KMS-11 (cell line): Measurements from ENCODE around the gene RSAD2.

Experiments
- H2AFZ ChIP-seq: fragments of 200-600 bp; sonication (generic); 2 replicates; pipeline ENCODE4 v1.6.1; 2016; ENCODE audit warnings: antibody characterized with exemption, mixed run types, low read depth
- H3K27ac ChIP-seq: fragments of 200-600 bp; sonication (generic); 2 replicates; pipeline ENCODE4 v1.6.1; 2016; ENCODE audit warnings: mild to moderate bottlenecking, mixed run types
- H3K27me3 ChIP-seq: fragments of 200-600 bp; sonication (generic); 2 replicates; pipeline ENCODE4 v1.6.1; 2017; ENCODE audit warnings: mild to moderate bottlenecking, low read depth, mixed run types, moderate library complexity; ENCODE audit not compliant: insufficient read depth
- H3K36me3 ChIP-seq: fragments of 200-600 bp; sonication (generic); 2 replicates; pipeline ENCODE4 v1.6.1; 2017; ENCODE audit warnings: mild to moderate bottlenecking, mixed run types; ENCODE audit not compliant: insufficient read depth
- H3K4me1 ChIP-seq: fragments of 200-600 bp; sonication (generic); 2 replicates; pipeline ENCODE4 v1.6.1; 2016; ENCODE audit warnings: mild to moderate bottlenecking, low read depth, mixed run types; ENCODE audit not compliant: poor library complexity, severe bottlenecking
- H3K4me2 ChIP-seq: fragments of 200-600 bp; sonication (generic); 2 replicates; pipeline ENCODE4 v1.7.0; 2016; ENCODE audit warnings: mild to moderate bottlenecking, mixed run types
- H3K4me3 ChIP-seq: fragments of 200-600 bp; sonication (generic); IDR thresholded peaks from 2 replicates; pipeline ENCODE4 v1.6.1; 2017; ENCODE audit warnings: low read depth, low read length, mixed read lengths; ENCODE audit not compliant: insufficient read depth
- H3K79me2 ChIP-seq: fragments of 200-600 bp; sonication (generic); 2 replicates; pipeline ENCODE4 v1.6.1; 2016; ENCODE audit warnings: low read depth, mixed run types; ENCODE audit not compliant: insufficient read depth
- H3K9ac ChIP-seq: fragments of 200-600 bp; sonication (generic); 2 replicates; pipeline ENCODE4 v1.6.1; 2016; ENCODE audit warnings: mild to moderate bottlenecking, mixed run types
- H4K20me1 ChIP-seq: fragments of 200-600 bp; sonication (generic); 2 replicates; pipeline ENCODE4 v1.6.1; 2016; ENCODE audit warnings: mild to moderate bottlenecking, mixed run types; ENCODE audit not compliant: insufficient read depth
- TF ChIP-seq, protein P1 (sequence below): fragments of 200-600 bp; sonication (generic); conservative IDR thresholded peaks from 2 replicates; pipeline ENCODE4 v1.6.1; 2017; ENCODE audit warnings: low read depth, mild to moderate bottlenecking, antibody characterized with exemption, low read length, moderate library complexity, mixed read lengths

RSAD2 gene

DNA sequence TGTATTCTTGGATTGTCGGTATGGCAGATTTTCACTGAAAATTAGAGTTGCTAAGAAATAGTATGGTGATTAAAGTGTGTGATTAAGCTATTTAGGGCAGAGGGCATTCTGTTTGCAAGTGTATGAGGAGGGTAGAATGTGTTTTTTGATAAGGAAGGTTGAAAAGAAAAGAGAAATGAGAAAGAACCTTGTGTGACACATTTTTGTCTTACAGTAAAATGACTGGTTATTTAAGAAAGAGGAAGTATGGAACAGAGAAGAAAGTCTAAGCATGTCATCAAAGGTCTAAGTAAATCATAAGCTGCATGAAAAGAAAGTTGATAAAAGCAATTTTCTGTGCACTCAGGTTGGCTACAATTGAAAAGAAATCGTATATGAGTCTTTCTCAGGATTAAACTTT is 5.2 kb upstream of the RSAD2 start:
- H3K36me3 ChIP-seq: no peaks in the 10 kb centered on the region
- TF ChIP-seq, protein P1, sequence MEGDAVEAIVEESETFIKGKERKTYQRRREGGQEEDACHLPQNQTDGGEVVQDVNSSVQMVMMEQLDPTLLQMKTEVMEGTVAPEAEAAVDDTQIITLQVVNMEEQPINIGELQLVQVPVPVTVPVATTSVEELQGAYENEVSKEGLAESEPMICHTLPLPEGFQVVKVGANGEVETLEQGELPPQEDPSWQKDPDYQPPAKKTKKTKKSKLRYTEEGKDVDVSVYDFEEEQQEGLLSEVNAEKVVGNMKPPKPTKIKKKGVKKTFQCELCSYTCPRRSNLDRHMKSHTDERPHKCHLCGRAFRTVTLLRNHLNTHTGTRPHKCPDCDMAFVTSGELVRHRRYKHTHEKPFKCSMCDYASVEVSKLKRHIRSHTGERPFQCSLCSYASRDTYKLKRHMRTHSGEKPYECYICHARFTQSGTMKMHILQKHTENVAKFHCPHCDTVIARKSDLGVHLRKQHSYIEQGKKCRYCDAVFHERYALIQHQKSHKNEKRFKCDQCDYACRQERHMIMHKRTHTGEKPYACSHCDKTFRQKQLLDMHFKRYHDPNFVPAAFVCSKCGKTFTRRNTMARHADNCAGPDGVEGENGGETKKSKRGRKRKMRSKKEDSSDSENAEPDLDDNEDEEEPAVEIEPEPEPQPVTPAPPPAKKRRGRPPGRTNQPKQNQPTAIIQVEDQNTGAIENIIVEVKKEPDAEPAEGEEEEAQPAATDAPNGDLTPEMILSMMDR: no peak
- H3K9ac ChIP-seq: no peak overlapping the region
- H3K4me3 ChIP-seq: no peak overlapping the region
- no peaks in the 10 kb centered on the region for H4K20me1 ChIP-seq
- H3K4me1 ChIP-seq: peaks cover 7% of the 10 kb centered on the region
- H3K27me3 ChIP-seq: no peaks in the 10 kb centered on the region
- no peak overlapping the region for H2AFZ ChIP-seq
- no peak overlapping the region for H3K4me2 ChIP-seq
- H3K79me2 ChIP-seq: no peaks in the 10 kb centered on the region
- H3K27ac ChIP-seq: no peak overlapping the region

- Histone ChIP-seq H2AFZ (no peak overlapping the region), H4K20me1 (no peaks in the 10 kb centered on the region), H3K36me3 (no peaks in the 10 kb centered on the region), H3K4me3 (no peak overlapping the region), H3K27ac (no peak overlapping the region), H3K4me2 (no peak overlapping the region), H3K27me3 (no peaks in the 10 kb centered on the region), H3K9ac (no peak overlapping the region), H3K79me2 (no peaks in the 10 kb centered on the region), H3K4me1 (peaks cover 17% of the 10 kb centered on the region)
- TF ChIP-seq, protein P1: no peak
Observed at GRCh38 chr2:6874032-6874431, 3.5 kb upstream of the RSAD2 start.

GRCh38 chr2:6876309-6876708 is 1.3 kb upstream of the RSAD2 start:
- H3K9ac ChIP-seq: no peak overlapping the region
- TF ChIP-seq, protein P1: no peak
- no peaks in the 10 kb centered on the region for H3K36me3 ChIP-seq
- no peaks in the 10 kb centered on the region for H3K79me2 ChIP-seq
- H2AFZ ChIP-seq: no peak overlapping the region
- H3K27ac ChIP-seq: no peak overlapping the region
- peaks cover 17% of the 10 kb centered on the region for H3K4me1 ChIP-seq
- no peaks in the 10 kb centered on the region for H3K27me3 ChIP-seq
- no peaks in the 10 kb centered on the region for H4K20me1 ChIP-seq
- no peak overlapping the region for H3K4me3 ChIP-seq
- H3K4me2 ChIP-seq: no peak overlapping the region

GRCh38 chr2:6878549-6878948 is 972 bp downstream of the RSAD2 start:
- Histone ChIP-seq H3K9ac (no peak overlapping the region), H3K4me3 (no peak overlapping the region), H3K27me3 (no peaks in the 10 kb centered on the region), H3K4me1 (peaks cover 17% of the 10 kb centered on the region), H3K27ac (no peak overlapping the region), H3K79me2 (no peaks in the 10 kb centered on the region), H2AFZ (no peak overlapping the region), H3K4me2 (no peak overlapping the region), H3K36me3 (no peaks in the 10 kb centered on the region), H4K20me1 (no peaks in the 10 kb centered on the region)
- TF ChIP-seq, protein P1: no peak
